Measurements from ENCODE around the gene TRAF2. TPM values are rescaled to one million over a fixed set of nuclear protein-coding genes. Genes with fewer than 3 reads are reported as not detected.

Gene TRAF2
- total and polyA plus RNA-seq, 2 of the 8 experiments (the other 6 are each of a cell fraction or from before 2014, with no cell fraction given), result 26.9 to 50.2 TPM

DNA sequence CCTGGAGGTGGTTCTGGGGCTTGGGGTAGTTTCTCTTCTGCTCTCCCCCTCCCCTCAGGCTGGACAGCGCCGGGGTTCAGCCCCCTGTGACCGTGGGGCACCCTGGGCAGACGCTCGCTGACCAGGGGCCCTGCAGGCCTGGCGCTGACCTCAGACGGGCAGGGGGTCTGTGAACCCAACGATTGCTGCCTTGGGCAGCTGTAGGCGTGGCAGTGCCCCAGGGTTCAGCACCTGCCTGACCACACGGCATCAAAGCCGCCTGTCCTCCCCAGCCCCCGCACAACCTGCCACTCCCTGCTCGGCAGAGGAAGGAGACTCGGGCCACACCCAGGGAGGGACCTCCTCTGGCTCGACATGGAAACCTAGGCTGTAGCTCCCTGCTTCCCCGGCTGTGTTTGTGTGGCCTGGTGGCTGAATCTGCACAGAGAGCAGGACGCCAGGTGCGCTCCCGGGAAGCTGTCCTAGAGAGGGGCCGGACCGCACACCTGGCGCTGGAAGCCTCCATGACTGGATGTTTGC is 77.9 kb downstream of the TRAF2 start:
- Histone ChIP-seq H2BK15ac (ENCODE audit: low read length) (peak overlapping the region; percentile 61; the same call in 1 of the 2 replicates), H3K36me3 (ENCODE audit: control insufficient read depth in 2 of 4, insufficient read depth in 4 of 4, low read length in 3 of 4) (no peaks in the 10 kb centered on the region), H3K4me1 (replicated peaks in 1 of 4; ENCODE audit: control insufficient read depth in 3 of 4, insufficient read depth in 4 of 4, low read length in 3 of 4) (peaks cover 0 to 7% (median 5%) of the 10 kb centered on the region in 4 experiments; a peak in 4 of 7 replicates), H3K4me2 (ENCODE audit: insufficient read depth in 1 of 2, low read depth in 2 of 2, low read length in 2 of 2) (no peak overlapping the region), H4K8ac (ENCODE audit: extremely low read depth, insufficient read depth, low read length) (no peak overlapping the region), H4K20me1 (replicated peaks in 1 of 2; ENCODE audit: control insufficient read depth in 1 of 2, insufficient read depth in 2 of 2, low read length in 2 of 2) (no peaks in the 10 kb centered on the region), H3K27ac (ENCODE audit: low read depth, low read length) (no peak overlapping the region), H3K9ac (replicated peaks in 1 of 4; ENCODE audit: extremely low read depth in 1 of 4, low read depth in 3 of 4, low read length in 3 of 4) (no peak overlapping the region), H3K27me3 (replicated peaks in 1 of 4; ENCODE audit: control insufficient read depth in 3 of 4, extremely low read depth in 1 of 4, insufficient read depth in 3 of 4, low read length in 3 of 4) (no peaks in the 10 kb centered on the region), H2BK20ac (ENCODE audit: low read length) (no peak overlapping the region), H3K4me3 (ENCODE audit: extremely low read depth in 1 of 4, insufficient read depth in 2 of 4, low read depth in 3 of 4, low read length in 4 of 4) (no peak overlapping the region), H2BK5ac (ENCODE audit: low read depth, low read length) (no peak overlapping the region; the same call in 1 of the 2 replicates), H3K14ac (ENCODE audit: insufficient read length) (no peak overlapping the region), H2BK120ac (replicated peaks; ENCODE audit: low read depth, low read length) (no peak overlapping the region), H3K23me2 (ENCODE audit: low read depth, low read length) (no peaks in the 10 kb centered on the region), H4K91ac (replicated peaks; ENCODE audit: insufficient read length, low read length) (peak overlapping the region; percentile 65), H2AK5ac (ENCODE audit: low read depth, low read length) (no peak overlapping the region), H2BK12ac (ENCODE audit: low read depth, low read length) (peak overlapping the region; percentile 50; the same call in 1 of the 2 replicates), H3K18ac (ENCODE audit: extremely low read depth, low read length) (no peak overlapping the region), H2AFZ (ENCODE audit: low read length) (no peak overlapping the region), H3K23ac (ENCODE audit: insufficient read length) (no peak overlapping the region), H3K4ac (replicated peaks; ENCODE audit: insufficient read length, low read depth, low read length) (no peak overlapping the region), H4K5ac (ENCODE audit: insufficient read length, low read depth, low read length) (no peak overlapping the region), H3K9me3 (ENCODE audit: insufficient read depth in 2 of 2, low read depth in 1 of 2, low read length in 1 of 2) (no peaks in the 10 kb centered on the region), H3K56ac (replicated peaks; ENCODE audit: insufficient read length, low read depth, low read length) (no peak overlapping the region), H3K79me2 (ENCODE audit: control insufficient read depth in 1 of 2, insufficient read depth in 2 of 2, low read length in 2 of 2) (no peaks in the 10 kb centered on the region), H3K79me1 (ENCODE audit: low read depth, low read length) (no peaks in the 10 kb centered on the region; the same call in 1 of the 2 replicates)
- POLR2A ChIA-PET (ENCODE audit: partially characterized antibody), result interaction anchor here (1.9 to 2.4 kb wide), 2 partner anchors 10 to 13 kb away, joined by 5 to 10 read pairs; no protein-coding TSS in a partner anchor
- DNase-seq (ENCODE audit: low read depth in 1 of 2, low spot score in 2 of 2) (no peak), FAIRE-seq (no peak)
- CTCF ChIA-PET (ENCODE audit: partially characterized antibody), result interaction anchor here (0.8 to 9.4 kb wide), 6 partner anchors 11 to 100 kb away, joined by 3 to 38 read pairs (median 4); no protein-coding TSS in a partner anchor
- TF ChIP-seq CBX5 (IDR thresholded peaks at IDR 0.05; ENCODE audit: low read depth, low read length), result no peak
- TF ChIP-seq RBBP5 (IDR thresholded peaks at IDR 0.05; ENCODE audit: borderline replicate concordance, low read depth, low read length), result no peak
- TF ChIP-seq ZNF274 (IDR thresholded peaks at IDR 0.05; ENCODE audit: borderline replicate concordance, extremely low read depth, low read length), result no peak
- TF ChIP-seq, protein P1, sequence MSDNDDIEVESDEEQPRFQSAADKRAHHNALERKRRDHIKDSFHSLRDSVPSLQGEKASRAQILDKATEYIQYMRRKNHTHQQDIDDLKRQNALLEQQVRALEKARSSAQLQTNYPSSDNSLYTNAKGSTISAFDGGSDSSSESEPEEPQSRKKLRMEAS (IDR thresholded peaks at IDR 0.05), result no peak
- no peak for TF ChIP-seq TAF1 (IDR thresholded peaks at IDR 0.05; ENCODE audit: low read depth, low read length)
- no peak for TF ChIP-seq SP2 (IDR thresholded peaks at IDR 0.05; ENCODE audit: low read length)
- no peak for TF ChIP-seq CBX8 (IDR thresholded peaks at IDR 0.05; ENCODE audit: borderline replicate concordance, low read depth, low read length)
- TF ChIP-seq TBP (IDR thresholded peaks at IDR 0.05; ENCODE audit: low read depth, low read length), result no peak
- TF ChIP-seq YY1 (IDR thresholded peaks at IDR 0.05; ENCODE audit: low read depth, low read length), result no peak
- no peak for TF ChIP-seq RNF2 (IDR thresholded peaks at IDR 0.05; ENCODE audit: borderline replicate concordance, low read depth, low read length, missing control alignments, poor library complexity, severe bottlenecking)
- no peak for TF ChIP-seq CREB1 (IDR thresholded peaks at IDR 0.05)
- TF ChIP-seq BCL11A (IDR thresholded peaks at IDR 0.05; ENCODE audit: low read depth in 2 of 2, low read length in 2 of 2), result no peak
- TF ChIP-seq PHF8 (conservative IDR thresholded peaks at IDR 0.05; ENCODE audit: low read depth, low read length), result no peak
- 87% methylated on average over 19 of the region's 22 CpGs; no CpG with 5 or more reads in 1 of the 2 experiments for WGBS, 2 experiments (ENCODE audit: extremely low coverage in 1 of 2, insufficient coverage in 1 of 2, insufficient read length in 1 of 2, insufficient replicate concordance in 2 of 2, low coverage in 1 of 2, low lambda C conversion rate in 2 of 2, missing lambda C conversion rate in 1 of 2)

Data from H1 (cell line).